GM12878 (cell line): ENCODE data around the gene SLC22A31. TPM values are rescaled to one million over a fixed set of nuclear protein-coding genes. Genes with fewer than 3 reads are reported as not detected.

Experiments used
- ATAC-seq: fragments of 200-7000 bp; cut with Tn5 transposase; 3 replicates; pipeline ENCODE4 v1.9.1; 2020; ENCODE audit warnings: mild to moderate bottlenecking, moderate library complexity
- BruUV-seq: library from RNA; stranded (reverse); fragments of 400-500 nt; replicated peaks from 2 replicates; lab custom pipeline; 2021; lab: Mats Ljungman, UMichigan
- CTCF ChIA-PET: fragments of 300-600 bp; sonication (Branson Sonifier 250); formaldehyde crosslinking; extraction: SDS; loops from one replicate; lab custom pipeline; 2021; ENCODE audit warnings: inconsistent platforms; lab: Yijun Ruan, JAX
- POLR2A ChIA-PET: fragments of 350-600 bp; formaldehyde crosslinking; extraction: SDS; loops from one replicate; lab custom pipeline; 2021; ENCODE audit warnings: inconsistent platforms; lab: Charles Lee
- RAD21 ChIA-PET: fragments of 300-600 bp; sonication (Branson Sonifier 250); formaldehyde crosslinking; loops from one replicate; lab custom pipeline; 2023; ENCODE audit warnings: antibody characterized with exemption; ENCODE audit not compliant: unreplicated experiment; lab: Charles Lee
- SMC1A ChIA-PET: fragments of 300-600 bp; sonication (Branson Sonifier 250); formaldehyde crosslinking; loops from one replicate; lab custom pipeline; 2023; ENCODE audit not compliant: unreplicated experiment, uncharacterized antibody; lab: Charles Lee
- DNase-seq: peaks from one replicate; pipeline ENCODE4 v3.0.0-alpha.2; 2011; ENCODE audit warnings: low read depth, low spot score
- FAIRE-seq: peaks from 3 replicates; lab custom pipeline; 2011; peaks lifted over from hg19 to GRCh38; lab: Jason Lieb, UNC
- H2AFZ ChIP-seq: 2 replicates; pipeline ENCODE4 v1.6.0; 2011; ENCODE audit warnings: low read depth, low read length, control low read depth; ENCODE audit not compliant: control insufficient read depth
- H3K27ac ChIP-seq: 2 replicates; pipeline ENCODE4 v1.5.1; 2011; ENCODE audit warnings: control low read depth; ENCODE audit not compliant: control insufficient read depth, insufficient read depth
- H3K27me3 ChIP-seq, 2 experiments: replicated peaks in 1 of 2; 2 replicates each; pipeline versions ENCODE4 v1.6.0 to v1.6.1; 2011; ENCODE audit warnings: low read length in 1 of 2; ENCODE audit not compliant: control insufficient read depth in 2 of 2, insufficient read depth in 2 of 2
- H3K36me3 ChIP-seq, 2 experiments: 2 replicates each; pipeline ENCODE4 v1.5.1; 2011; ENCODE audit warnings: low read length in 1 of 2; ENCODE audit not compliant: control insufficient read depth in 2 of 2, insufficient read depth in 2 of 2
- H3K4me1 ChIP-seq: 2 replicates; pipeline ENCODE4 v1.6.1; 2011; ENCODE audit warnings: mild to moderate bottlenecking, low read length, moderate library complexity, mixed read lengths; ENCODE audit not compliant: control insufficient read depth, insufficient read depth
- H3K4me2 ChIP-seq: 2 replicates; pipeline ENCODE4 v1.6.0; 2011; ENCODE audit warnings: control low read depth; ENCODE audit not compliant: control insufficient read depth, insufficient read depth
- H3K4me3 ChIP-seq: fragments of 200-600 bp; sonication (generic); 2 replicates; pipeline ENCODE4 v1.5.1; 2016
- H3K79me2 ChIP-seq: 2 replicates; pipeline ENCODE4 v1.6.0; 2011; ENCODE audit warnings: low read length; ENCODE audit not compliant: control insufficient read depth, insufficient read depth
- H3K9ac ChIP-seq: 2 replicates; pipeline ENCODE4 v1.8.0; 2011; ENCODE audit warnings: low read length, control low read depth, mixed read lengths; ENCODE audit not compliant: control insufficient read depth, insufficient read depth
- H3K9me3 ChIP-seq: replicated peaks from 3 replicates; pipeline ENCODE4 v1.5.1; 2011; ENCODE audit warnings: mild to moderate bottlenecking, low read length; ENCODE audit not compliant: control insufficient read depth, insufficient read depth
- H4K20me1 ChIP-seq: 2 replicates; pipeline ENCODE4 v1.6.0; 2011; ENCODE audit not compliant: control insufficient read depth, insufficient read depth
- BRCA1 ChIP-seq: IDR thresholded peaks from 2 replicates; pipeline ENCODE4 v1.6.1; 2011; ENCODE audit warnings: low read depth, low read length, improper control_type of control experiment
- CHD1 ChIP-seq: IDR thresholded peaks from 2 replicates; pipeline ENCODE4 v1.6.1; 2012; ENCODE audit warnings: low read depth, low read length, improper control_type of control experiment
- CREB1 ChIP-seq: IDR thresholded peaks from 2 replicates; pipeline ENCODE4 v1.6.1; 2012; ENCODE audit warnings: low read depth, mild to moderate bottlenecking, inconsistent platforms
- E2F4 ChIP-seq: IDR thresholded peaks from 2 replicates; pipeline ENCODE4 v1.6.1; 2012; ENCODE audit warnings: low read depth, low read length, improper control_type of control experiment
- EP300 ChIP-seq, 2 experiments: fragments of 150-350 bp in 1 of 2; IDR thresholded peaks; 2 replicates each; pipeline ENCODE4 v1.6.1; 2011 to 2012; ENCODE audit warnings: low read depth in 2 of 2, low read length in 2 of 2, borderline replicate concordance in 1 of 2, improper control_type of control experiment in 1 of 2, inconsistent platforms in 1 of 2; ENCODE audit not compliant: control insufficient read depth in 1 of 2
- HDAC6 ChIP-seq: fragments of 200-600 bp; sonication (generic); IDR thresholded peaks from one replicate; pipeline ENCODE4 v1.8.0; 2017; ENCODE audit warnings: antibody characterized with exemption; ENCODE audit not compliant: unreplicated experiment
- MEF2A ChIP-seq: IDR thresholded peaks from 2 replicates; pipeline ENCODE4 v1.6.1; 2011; ENCODE audit warnings: low read depth, mild to moderate bottlenecking, low read length, moderate library complexity; ENCODE audit not compliant: insufficient read depth
- NBN ChIP-seq: fragments of 450-650 bp; IDR thresholded peaks from 2 replicates; pipeline ENCODE4 v1.6.1; 2016
- POLR2AphosphoS5 ChIP-seq: IDR thresholded peaks from 2 replicates; pipeline ENCODE4 v1.6.1; 2011; ENCODE audit warnings: mild to moderate bottlenecking, low read length, inconsistent platforms
- SPI1 ChIP-seq: IDR thresholded peaks from 2 replicates; pipeline ENCODE4 v1.6.1; 2011; ENCODE audit warnings: low read depth, mild to moderate bottlenecking, low read length, moderate library complexity, borderline replicate concordance; ENCODE audit not compliant: insufficient read depth
- SREBF1 ChIP-seq: IDR thresholded peaks from 2 replicates; pipeline ENCODE4 v1.6.1; 2012; ENCODE audit warnings: mild to moderate bottlenecking, low read length
- STAT1 ChIP-seq: fragments of 450-650 bp; conservative IDR thresholded peaks from 2 replicates; pipeline ENCODE4 v1.6.1; 2014; ENCODE audit warnings: antibody characterized with exemption, mild to moderate bottlenecking
- TARDBP ChIP-seq: IDR thresholded peaks from 2 replicates; pipeline ENCODE4 v1.6.1; 2016; ENCODE audit warnings: borderline replicate concordance
- TCF3 ChIP-seq: IDR thresholded peaks from 2 replicates; pipeline ENCODE4 v1.6.1; 2012; ENCODE audit warnings: low read depth, mild to moderate bottlenecking, low read length, borderline replicate concordance; ENCODE audit not compliant: insufficient read depth
- YY1 ChIP-seq: IDR thresholded peaks from 2 replicates; pipeline ENCODE4 v1.6.1; 2011; ENCODE audit warnings: low read depth, mild to moderate bottlenecking, low read length
- WGBS: methylation state at CpG from one replicate; pipeline ENCODE4 v1.1.6; 2016; ENCODE audit warnings: low lambda C conversion rate; ENCODE audit not compliant: insufficient replicate concordance, insufficient coverage; ENCODE audit errors: missing lambda C conversion rate; 5-methylcytosine and 5-hydroxymethylcytosine counted together
- in situ Hi-C: fragments of 300-500 bp; cut with MboI; formaldehyde crosslinking; loops from 9 replicates; pipeline ENCODE4 v1.14.3; 2018; ENCODE audit warnings: mixed read lengths
- intact Hi-C: fragments of 100-400 bp; cut with micrococcal nuclease; formaldehyde crosslinking; loops from one replicate; pipeline ENCODE4 v1.14.2; 2022; ENCODE audit not compliant: unreplicated experiment
- polyA plus RNA-seq, 11 experiments: library from polyadenylated mRNA; depleted of rRNA in 4 of 11; unstranded in 6 of 11; stranded (reverse) in 5 of 11; fragments of >200 nt; fragmentation: Nextera tagmentation in 4 of 11; fragmentation: Illumina TruSeq in 1 of 11; extraction: Ambion mirVana in 4 of 11; extraction: Trizol in 1 of 11; gene quantifications; 1 replicate in 1 of 11; 2 replicates in 10 of 11; pipeline versions ENCODE4 v1.2.1 to v1.2.3, GENCODE V29; 2011 to 2016; ENCODE audit warnings: inconsistent platforms in 2 of 11, missing spikeins in 2 of 11, low read depth in 1 of 11
- total RNA-seq, 4 experiments: library from RNA; depleted of rRNA in 3 of 4; stranded (reverse); fragments of >200 nt in 3 of 4; fragmentation: Illumina TruSeq in 1 of 4; extraction: Trizol in 1 of 4; gene quantifications; 2 replicates each; pipeline versions ENCODE4 v1.2.1 to v1.2.3, GENCODE V29; 2013 to 2021
- TF ChIP-seq, protein P1 (sequence below): fragments of 450-650 bp; IDR thresholded peaks from 2 replicates; pipeline ENCODE4 v1.6.1; 2018; ENCODE audit warnings: borderline replicate concordance, mild to moderate bottlenecking; ENCODE audit not compliant: partially characterized antibody
- TF ChIP-seq, protein P2 (sequence below): fragments of 450-650 bp; IDR thresholded peaks from 2 replicates; pipeline ENCODE4 v1.6.1; 2017; ENCODE audit warnings: mild to moderate bottlenecking

Gene SLC22A31
- total and polyA plus RNA-seq, 10 of the 15 experiments (the other 5 are each of a cell fraction or from before 2014, with no cell fraction given), result 0.13 to 0.24 (median 0.23) TPM; not detected in 7

GRCh38 chr16:89172171-89172527 lies 28.2 kb downstream of the SLC22A31 start:
- Histone ChIP-seq H3K4me3 (no peak overlapping the region), H3K27me3 (peaks cover 0 to 8% of the 10 kb centered on the region in 2 experiments; a peak in 3 of 4 replicates), H3K36me3 (no peaks in the 10 kb centered on the region), H3K9me3 (no peaks in the 10 kb centered on the region), H4K20me1 (no peaks in the 10 kb centered on the region; the same call in 1 of the 2 replicates), H3K4me1 (peaks cover 5% of the 10 kb centered on the region), H3K27ac (no peak overlapping the region), H3K79me2 (no peaks in the 10 kb centered on the region), H3K9ac (no peak overlapping the region), H2AFZ (no peak overlapping the region), H3K4me2 (no peak overlapping the region)
- no peak for FAIRE-seq
- ChIA-PET RAD21 (no interaction called here), CTCF (no interaction called here), POLR2A (no interaction called here), SMC1A (no interaction called here)
- WGBS, result 58% methylated on average over 11 of the region's 11 CpGs
- BruUV-seq, result no TSS peak
- no peak for DNase-seq
- in situ Hi-C loops, result no loop called here
- intact Hi-C loops, result loop anchor here (2.0 kb wide), 1 partner anchor 21 kb away; no protein-coding TSS in a partner anchor
- ATAC-seq, result no peak
- TF ChIP-seq, protein P1, sequence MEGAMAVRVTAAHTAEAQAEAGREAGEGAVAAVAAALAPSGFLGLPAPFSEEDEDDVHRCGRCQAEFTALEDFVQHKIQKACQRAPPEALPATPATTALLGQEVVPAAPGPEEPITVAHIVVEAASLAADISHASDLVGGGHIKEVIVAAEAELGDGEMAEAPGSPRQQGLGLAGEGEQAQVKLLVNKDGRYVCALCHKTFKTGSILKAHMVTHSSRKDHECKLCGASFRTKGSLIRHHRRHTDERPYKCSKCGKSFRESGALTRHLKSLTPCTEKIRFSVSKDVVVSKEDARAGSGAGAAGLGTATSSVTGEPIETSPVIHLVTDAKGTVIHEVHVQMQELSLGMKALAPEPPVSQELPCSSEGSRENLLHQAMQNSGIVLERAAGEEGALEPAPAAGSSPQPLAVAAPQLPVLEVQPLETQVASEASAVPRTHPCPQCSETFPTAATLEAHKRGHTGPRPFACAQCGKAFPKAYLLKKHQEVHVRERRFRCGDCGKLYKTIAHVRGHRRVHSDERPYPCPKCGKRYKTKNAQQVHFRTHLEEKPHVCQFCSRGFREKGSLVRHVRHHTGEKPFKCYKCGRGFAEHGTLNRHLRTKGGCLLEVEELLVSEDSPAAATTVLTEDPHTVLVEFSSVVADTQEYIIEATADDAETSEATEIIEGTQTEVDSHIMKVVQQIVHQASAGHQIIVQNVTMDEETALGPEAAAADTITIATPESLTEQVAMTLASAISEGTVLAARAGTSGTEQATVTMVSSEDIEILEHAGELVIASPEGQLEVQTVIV, result no peak
- no peak for TF ChIP-seq MEF2A
- TF ChIP-seq HDAC6, result no peak
- TF ChIP-seq SPI1, result no peak
- TF ChIP-seq POLR2AphosphoS5, result no peak
- TF ChIP-seq E2F4, result no peak
- TF ChIP-seq CREB1, result no peak
- no peak for TF ChIP-seq YY1
- TF ChIP-seq SREBF1, result no peak
- TF ChIP-seq, protein P2, sequence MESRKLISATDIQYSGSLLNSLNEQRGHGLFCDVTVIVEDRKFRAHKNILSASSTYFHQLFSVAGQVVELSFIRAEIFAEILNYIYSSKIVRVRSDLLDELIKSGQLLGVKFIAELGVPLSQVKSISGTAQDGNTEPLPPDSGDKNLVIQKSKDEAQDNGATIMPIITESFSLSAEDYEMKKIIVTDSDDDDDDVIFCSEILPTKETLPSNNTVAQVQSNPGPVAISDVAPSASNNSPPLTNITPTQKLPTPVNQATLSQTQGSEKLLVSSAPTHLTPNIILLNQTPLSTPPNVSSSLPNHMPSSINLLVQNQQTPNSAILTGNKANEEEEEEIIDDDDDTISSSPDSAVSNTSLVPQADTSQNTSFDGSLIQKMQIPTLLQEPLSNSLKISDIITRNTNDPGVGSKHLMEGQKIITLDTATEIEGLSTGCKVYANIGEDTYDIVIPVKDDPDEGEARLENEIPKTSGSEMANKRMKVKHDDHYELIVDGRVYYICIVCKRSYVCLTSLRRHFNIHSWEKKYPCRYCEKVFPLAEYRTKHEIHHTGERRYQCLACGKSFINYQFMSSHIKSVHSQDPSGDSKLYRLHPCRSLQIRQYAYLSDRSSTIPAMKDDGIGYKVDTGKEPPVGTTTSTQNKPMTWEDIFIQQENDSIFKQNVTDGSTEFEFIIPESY, result no peak
- TF ChIP-seq BRCA1, result no peak
- no peak for TF ChIP-seq TARDBP
- no peak for TF ChIP-seq EP300 (IDR thresholded peaks at IDR 0.05; ENCODE audit: borderline replicate concordance in 1 of 2, control insufficient read depth in 1 of 2, low read depth in 2 of 2, low read length in 2 of 2)
- TF ChIP-seq TCF3, result no peak
- no peak for TF ChIP-seq NBN
- TF ChIP-seq CHD1, result no peak
- no peak for TF ChIP-seq STAT1
